HepG2 (cell line): ENCODE results near the gene ABCC3. TPM values are rescaled to one million over a fixed set of nuclear protein-coding genes. Genes with fewer than 3 reads are reported as not detected.

ENCODE experiments used
- CEBPG ChIP-seq: IDR thresholded peaks from 2 replicates; pipeline ENCODE4 v1.6.1; 2016
- CTCF ChIP-seq: sonication (generic); formaldehyde crosslinking; IDR thresholded peaks from 2 replicates; pipeline ENCODE4 v1.5.0; 2020; ENCODE audit warnings: mild to moderate bottlenecking, missing genetic modification reagents, moderate library complexity
- PHF5A ChIP-seq: IDR thresholded peaks from one replicate; pipeline ENCODE4 v1.6.1; 2018; ENCODE audit warnings: low read depth, missing genetic modification reagents; ENCODE audit not compliant: unreplicated experiment
- SMC3 ChIP-seq: IDR thresholded peaks from 2 replicates; pipeline ENCODE4 v1.6.1; 2011; ENCODE audit warnings: low read length, improper control_type of control experiment
- STAG1 ChIP-seq: sonication (generic); formaldehyde crosslinking; IDR thresholded peaks from 2 replicates; pipeline ENCODE4 v1.4.0; 2020; ENCODE audit warnings: missing genetic modification reagents
- ZBTB20 ChIP-seq: sonication (generic); formaldehyde crosslinking; IDR thresholded peaks from 2 replicates; pipeline ENCODE4 v1.8.1; 2023; ENCODE audit warnings: missing genetic modification reagents, low read depth, mild to moderate bottlenecking, borderline replicate concordance
- ZFX ChIP-seq: sonication (generic); formaldehyde crosslinking; IDR thresholded peaks from 2 replicates; pipeline ENCODE4 v1.4.0; 2020; ENCODE audit warnings: mild to moderate bottlenecking, low read depth, missing genetic modification reagents, moderate library complexity
- ZNF816 ChIP-seq: sonication (generic); formaldehyde crosslinking; IDR thresholded peaks from 2 replicates; pipeline ENCODE4 v1.8.0; 2022; ENCODE audit warnings: missing genetic modification reagents, mild to moderate bottlenecking, borderline replicate concordance
- polyA plus RNA-seq, 8 experiments: library from polyadenylated mRNA; depleted of rRNA in 3 of 8; stranded (reverse) in 7 of 8; unstranded in 1 of 8; fragments of >200 nt; fragmentation: Illumina TruSeq in 4 of 8; extraction: Trizol in 4 of 8; gene quantifications; 2 replicates each; pipeline versions ENCODE4 v1.2.1 to v1.2.3, GENCODE V29; 2011 to 2016; ENCODE audit warnings: low read depth in 4 of 8, missing spikeins in 1 of 8, mixed read lengths in 1 of 8; ENCODE audit not compliant: insufficient read depth in 1 of 8
- total RNA-seq, 5 experiments: library from RNA; depleted of rRNA; stranded (reverse); fragments of >200 nt; fragmentation: Illumina TruSeq; extraction: Trizol; gene quantifications; 2 replicates each; pipeline ENCODE4 v1.2.3, GENCODE V29; 2016; ENCODE audit warnings: low read depth in 1 of 5
- TF ChIP-seq, protein P1 (sequence below): sonication (generic); formaldehyde crosslinking; conservative IDR thresholded peaks from 2 replicates; pipeline ENCODE4 v1.4.0; 2020; ENCODE audit warnings: missing genetic modification reagents
- TF ChIP-seq, protein P2 (sequence below): sonication (generic); formaldehyde crosslinking; IDR thresholded peaks from 2 replicates; pipeline ENCODE4 v1.4.0; 2020; ENCODE audit warnings: missing genetic modification reagents
- TF ChIP-seq, protein P3 (sequence below): sonication (generic); formaldehyde crosslinking; IDR thresholded peaks from 2 replicates; pipeline ENCODE4 v1.4.0; 2020; ENCODE audit warnings: missing genetic modification reagents, borderline replicate concordance

Gene ABCC3
- total and polyA plus RNA-seq, 2 of the 13 experiments (the other 11 are each of a cell fraction or from before 2014, with no cell fraction given): 25.2 to 50.7 TPM

DNA sequence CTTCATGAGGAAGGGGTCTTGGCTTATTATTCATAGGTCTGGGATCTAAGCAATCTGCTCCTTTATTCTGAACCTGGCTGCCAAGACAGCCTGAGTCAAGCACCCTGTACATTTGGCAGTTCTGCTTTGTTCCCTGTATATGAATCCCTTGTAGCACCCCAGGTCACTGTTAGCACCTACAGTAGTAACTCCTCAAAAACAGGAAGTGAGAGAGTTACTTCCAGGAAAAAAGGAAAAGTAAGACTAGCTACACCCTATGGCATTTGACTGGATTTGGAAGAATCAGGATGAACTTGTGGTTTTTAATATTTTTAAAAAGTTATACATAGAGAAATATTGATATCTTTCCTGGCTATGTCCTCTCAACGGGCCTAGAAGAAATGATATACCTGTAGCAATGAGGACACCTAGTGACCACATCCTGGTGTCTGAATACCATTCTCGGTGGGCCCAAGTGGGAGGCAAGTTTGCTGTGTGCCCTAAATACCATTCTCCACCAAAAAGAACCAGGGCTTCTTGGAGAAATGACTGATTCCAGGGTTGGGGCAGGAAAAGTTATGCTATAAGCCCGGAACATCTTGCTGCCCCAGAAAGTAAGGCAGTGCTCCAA lies 63.1 kb downstream of the ABCC3 start (continued):
- TF ChIP-seq, protein P1, sequence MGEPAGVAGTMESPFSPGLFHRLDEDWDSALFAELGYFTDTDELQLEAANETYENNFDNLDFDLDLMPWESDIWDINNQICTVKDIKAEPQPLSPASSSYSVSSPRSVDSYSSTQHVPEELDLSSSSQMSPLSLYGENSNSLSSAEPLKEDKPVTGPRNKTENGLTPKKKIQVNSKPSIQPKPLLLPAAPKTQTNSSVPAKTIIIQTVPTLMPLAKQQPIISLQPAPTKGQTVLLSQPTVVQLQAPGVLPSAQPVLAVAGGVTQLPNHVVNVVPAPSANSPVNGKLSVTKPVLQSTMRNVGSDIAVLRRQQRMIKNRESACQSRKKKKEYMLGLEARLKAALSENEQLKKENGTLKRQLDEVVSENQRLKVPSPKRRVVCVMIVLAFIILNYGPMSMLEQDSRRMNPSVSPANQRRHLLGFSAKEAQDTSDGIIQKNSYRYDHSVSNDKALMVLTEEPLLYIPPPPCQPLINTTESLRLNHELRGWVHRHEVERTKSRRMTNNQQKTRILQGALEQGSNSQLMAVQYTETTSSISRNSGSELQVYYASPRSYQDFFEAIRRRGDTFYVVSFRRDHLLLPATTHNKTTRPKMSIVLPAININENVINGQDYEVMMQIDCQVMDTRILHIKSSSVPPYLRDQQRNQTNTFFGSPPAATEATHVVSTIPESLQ (CRISPR knock-in tag): no peak
- 0 out of 2 replicates have a peak, but pooled peaks have one; percentile 40 for TF ChIP-seq ZBTB20
- TF ChIP-seq, protein P2, sequence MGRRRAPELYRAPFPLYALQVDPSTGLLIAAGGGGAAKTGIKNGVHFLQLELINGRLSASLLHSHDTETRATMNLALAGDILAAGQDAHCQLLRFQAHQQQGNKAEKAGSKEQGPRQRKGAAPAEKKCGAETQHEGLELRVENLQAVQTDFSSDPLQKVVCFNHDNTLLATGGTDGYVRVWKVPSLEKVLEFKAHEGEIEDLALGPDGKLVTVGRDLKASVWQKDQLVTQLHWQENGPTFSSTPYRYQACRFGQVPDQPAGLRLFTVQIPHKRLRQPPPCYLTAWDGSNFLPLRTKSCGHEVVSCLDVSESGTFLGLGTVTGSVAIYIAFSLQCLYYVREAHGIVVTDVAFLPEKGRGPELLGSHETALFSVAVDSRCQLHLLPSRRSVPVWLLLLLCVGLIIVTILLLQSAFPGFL (CRISPR knock-in tag): no peak
- 0 out of 2 replicates have a peak, but pooled peaks have one; percentile 33 for TF ChIP-seq ZFX (CRISPR knock-in tag)
- TF ChIP-seq STAG1: peak; percentile 77
- peak; percentile 72; the same call in 1 of the 2 replicates for TF ChIP-seq SMC3
- TF ChIP-seq ZNF816 (CRISPR knock-in tag): 0 out of 2 replicates have a peak, but pooled peaks have one; percentile 57
- TF ChIP-seq CTCF (CRISPR knock-in tag): peak; percentile 66
- TF ChIP-seq PHF5A: no peak
- no peak for TF ChIP-seq CEBPG (CRISPR knock-in tag)
- TF ChIP-seq, protein P3, sequence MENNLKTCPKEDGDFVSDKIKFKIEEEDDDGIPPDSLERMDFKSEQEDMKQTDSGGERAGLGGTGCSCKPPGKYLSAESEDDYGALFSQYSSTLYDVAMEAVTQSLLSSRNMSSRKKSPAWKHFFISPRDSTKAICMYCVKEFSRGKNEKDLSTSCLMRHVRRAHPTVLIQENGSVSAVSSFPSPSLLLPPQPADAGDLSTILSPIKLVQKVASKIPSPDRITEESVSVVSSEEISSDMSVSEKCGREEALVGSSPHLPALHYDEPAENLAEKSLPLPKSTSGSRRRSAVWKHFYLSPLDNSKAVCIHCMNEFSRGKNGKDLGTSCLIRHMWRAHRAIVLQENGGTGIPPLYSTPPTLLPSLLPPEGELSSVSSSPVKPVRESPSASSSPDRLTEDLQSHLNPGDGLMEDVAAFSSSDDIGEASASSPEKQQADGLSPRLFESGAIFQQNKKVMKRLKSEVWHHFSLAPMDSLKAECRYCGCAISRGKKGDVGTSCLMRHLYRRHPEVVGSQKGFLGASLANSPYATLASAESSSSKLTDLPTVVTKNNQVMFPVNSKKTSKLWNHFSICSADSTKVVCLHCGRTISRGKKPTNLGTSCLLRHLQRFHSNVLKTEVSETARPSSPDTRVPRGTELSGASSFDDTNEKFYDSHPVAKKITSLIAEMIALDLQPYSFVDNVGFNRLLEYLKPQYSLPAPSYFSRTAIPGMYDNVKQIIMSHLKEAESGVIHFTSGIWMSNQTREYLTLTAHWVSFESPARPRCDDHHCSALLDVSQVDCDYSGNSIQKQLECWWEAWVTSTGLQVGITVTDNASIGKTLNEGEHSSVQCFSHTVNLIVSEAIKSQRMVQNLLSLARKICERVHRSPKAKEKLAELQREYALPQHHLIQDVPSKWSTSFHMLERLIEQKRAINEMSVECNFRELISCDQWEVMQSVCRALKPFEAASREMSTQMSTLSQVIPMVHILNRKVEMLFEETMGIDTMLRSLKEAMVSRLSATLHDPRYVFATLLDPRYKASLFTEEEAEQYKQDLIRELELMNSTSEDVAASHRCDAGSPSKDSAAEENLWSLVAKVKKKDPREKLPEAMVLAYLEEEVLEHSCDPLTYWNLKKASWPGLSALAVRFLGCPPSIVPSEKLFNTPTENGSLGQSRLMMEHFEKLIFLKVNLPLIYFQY: no peak
